GM23248 (cell line): Measurements from ENCODE around the gene CEMIP2.

ENCODE experiments used
- EZH2 ChIP-seq: fragments of 200-600 bp; sonication (generic); IDR thresholded peaks from 2 replicates; pipeline ENCODE4 v1.6.1; 2018; ENCODE audit warnings: antibody characterized with exemption, mild to moderate bottlenecking; ENCODE audit not compliant: insufficient read depth, poor library complexity, severe bottlenecking
- EZH2phosphoT487 ChIP-seq: fragments of 200-600 bp; sonication (generic); IDR thresholded peaks from 2 replicates; pipeline ENCODE4 v1.6.1; 2018; ENCODE audit warnings: antibody characterized with exemption, moderate library complexity, mild to moderate bottlenecking, low read depth; ENCODE audit not compliant: insufficient read depth

- no peak for TF ChIP-seq EZH2
- TF ChIP-seq EZH2phosphoT487: no peak
Observed at GRCh38 chr9:71721855-71722254, 46.5 kb downstream of the CEMIP2 start.
